GM23338 (cell line): ENCODE results near the gene PTPRR. TPM values are rescaled to one million over a fixed set of nuclear protein-coding genes. Genes with fewer than 3 reads are reported as not detected.

Source experiments
- ATAC-seq: fragments of 200-7000 bp; cut with Tn5 transposase; 3 replicates; pipeline ENCODE4 v1.9.1; 2020
- DNase-seq: peaks from one replicate; pipeline ENCODE4 v3.0.0-alpha.2; 2015; ENCODE audit warnings: low spot score
- H2AFZ ChIP-seq: fragments of 200-600 bp; sonication (generic); 2 replicates; pipeline ENCODE4 v1.8.0; 2016; ENCODE audit warnings: antibody characterized with exemption, mild to moderate bottlenecking, moderate library complexity
- H3F3A ChIP-seq: fragments of 200-600 bp; sonication (generic); replicated peaks from 2 replicates; pipeline ENCODE4 v1.8.0; 2017; ENCODE audit warnings: antibody characterized with exemption, mixed run types, low read depth
- H3K27ac ChIP-seq: fragments of 200-600 bp; sonication (generic); 2 replicates; pipeline ENCODE4 v1.6.1; 2016; ENCODE audit warnings: low read depth
- H3K27me3 ChIP-seq: fragments of 200-600 bp; sonication (generic); 2 replicates; pipeline ENCODE4 v1.8.0; 2016; ENCODE audit warnings: mild to moderate bottlenecking, mixed run types, moderate library complexity; ENCODE audit not compliant: insufficient read depth
- H3K36me3 ChIP-seq: fragments of 200-600 bp; sonication (generic); 2 replicates; pipeline ENCODE4 v1.8.0; 2016; ENCODE audit warnings: mild to moderate bottlenecking; ENCODE audit not compliant: insufficient read depth
- H3K4me1 ChIP-seq: fragments of 200-600 bp; sonication (generic); 2 replicates; pipeline ENCODE4 v1.8.0; 2016; ENCODE audit warnings: mild to moderate bottlenecking, moderate library complexity; ENCODE audit not compliant: insufficient read depth
- H3K4me2 ChIP-seq: fragments of 200-600 bp; sonication (generic); 2 replicates; pipeline ENCODE4 v1.7.1; 2017; ENCODE audit warnings: mixed run types
- H3K4me3 ChIP-seq: fragments of 200-600 bp; sonication (generic); 2 replicates; pipeline ENCODE4 v1.6.1; 2016; ENCODE audit warnings: mixed run types
- H3K79me2 ChIP-seq: fragments of 200-600 bp; sonication (generic); replicated peaks from 2 replicates; pipeline ENCODE4 v1.8.0; 2017; ENCODE audit warnings: mild to moderate bottlenecking; ENCODE audit not compliant: insufficient read depth
- H3K9me2 ChIP-seq: fragments of 200-600 bp; sonication (generic); 2 replicates; pipeline ENCODE4 v1.8.0; 2017; ENCODE audit not compliant: insufficient read depth
- H4K20me1 ChIP-seq: fragments of 200-600 bp; sonication (generic); replicated peaks from 2 replicates; pipeline ENCODE4 v1.8.0; 2017; ENCODE audit warnings: mild to moderate bottlenecking; ENCODE audit not compliant: insufficient read depth
- H3K27ac Mint-ChIP-seq: 2 replicates; pipeline ENCODE4 v1.8.0; 2020; ENCODE audit warnings: inconsistent platforms, mild to moderate bottlenecking, moderate library complexity, mixed read lengths
- H3K27me3 Mint-ChIP-seq: 3 replicates; pipeline ENCODE4 v1.8.0; 2022; ENCODE audit warnings: low read depth, mild to moderate bottlenecking, moderate library complexity, mixed read lengths, inconsistent platforms; ENCODE audit not compliant: insufficient read depth, poor library complexity
- H3K36me3 Mint-ChIP-seq: 3 replicates; pipeline ENCODE4 v1.8.0; 2021; ENCODE audit warnings: low read depth, mild to moderate bottlenecking, inconsistent platforms, moderate library complexity, mixed read lengths
- H3K4me1 Mint-ChIP-seq: 3 replicates; pipeline ENCODE4 v1.8.0; 2020; ENCODE audit warnings: mild to moderate bottlenecking, inconsistent platforms, mixed read lengths
- H3K4me3 Mint-ChIP-seq: 3 replicates; pipeline ENCODE4 v1.8.0; 2021; ENCODE audit warnings: moderate library complexity, mild to moderate bottlenecking, inconsistent platforms, mixed read lengths
- H3K9me3 Mint-ChIP-seq: 3 replicates; pipeline ENCODE4 v1.8.0; 2020; ENCODE audit warnings: moderate library complexity, mild to moderate bottlenecking, inconsistent platforms, mixed read lengths
- CREB1 ChIP-seq: fragments of 250-450 bp; sonication (Bioruptor Pico); IDR thresholded peaks from 2 replicates; pipeline ENCODE4 v1.5.0; 2020; ENCODE audit warnings: low read depth, mild to moderate bottlenecking, moderate library complexity
- EZH2 ChIP-seq: fragments of 200-600 bp; sonication (generic); IDR thresholded peaks from one replicate; pipeline ENCODE4 v1.8.0; 2017; ENCODE audit warnings: antibody characterized with exemption, mild to moderate bottlenecking, low read depth; ENCODE audit not compliant: unreplicated experiment
- EZH2phosphoT487 ChIP-seq: fragments of 200-600 bp; sonication (generic); IDR thresholded peaks from one replicate; pipeline ENCODE4 v1.8.1; 2018; ENCODE audit warnings: antibody characterized with exemption; ENCODE audit not compliant: unreplicated experiment
- JUNB ChIP-seq: IDR thresholded peaks from one replicate; pipeline ENCODE4 v1.6.1; 2016; ENCODE audit warnings: antibody characterized with exemption; ENCODE audit not compliant: unreplicated experiment
- NANOG ChIP-seq: IDR thresholded peaks from 2 replicates; pipeline ENCODE4 v1.6.1; 2016; ENCODE audit warnings: antibody characterized with exemption, borderline replicate concordance
- POLR2AphosphoS5 ChIP-seq: IDR thresholded peaks from 2 replicates; pipeline ENCODE4 v1.6.1; 2016; ENCODE audit warnings: antibody characterized with exemption, low read depth
- STAT1 ChIP-seq: IDR thresholded peaks from one replicate; pipeline ENCODE4 v1.6.1; 2016; ENCODE audit warnings: antibody characterized with exemption; ENCODE audit not compliant: unreplicated experiment
- ZNF114 ChIP-seq: fragments of 250-450 bp; sonication (Bioruptor Pico); IDR thresholded peaks from 2 replicates; pipeline ENCODE4 v1.5.0; 2020; ENCODE audit warnings: mild to moderate bottlenecking, moderate library complexity
- ZNF331 ChIP-seq: fragments of 250-450 bp; sonication (Bioruptor Pico); IDR thresholded peaks from 2 replicates; pipeline ENCODE4 v1.5.0; 2020; ENCODE audit warnings: low read depth, mild to moderate bottlenecking, moderate library complexity
- polyA plus RNA-seq: library from polyadenylated mRNA; unstranded; fragments of >200 nt; fragmentation: Nextera tagmentation; extraction: Ambion mirVana; gene quantifications from 2 replicates; pipeline ENCODE4 v1.2.1, GENCODE V29; 2016
- total RNA-seq: library from RNA; depleted of rRNA; stranded (reverse); fragments of >200 nt; shearing (Covaris generic); gene quantifications from 2 replicates; pipeline ENCODE4 v1.2.3, GENCODE V29; 2014
- TF ChIP-seq, protein P1 (sequence below): IDR thresholded peaks from one replicate; pipeline ENCODE4 v1.6.1; 2018; ENCODE audit warnings: antibody characterized with exemption; ENCODE audit not compliant: unreplicated experiment
- TF ChIP-seq, protein P2 (sequence below), 2 experiments: fragments of 200-600 bp in 1 of 2; sonication (generic) in 1 of 2; conservative IDR thresholded peaks; 2 replicates each; pipeline versions ENCODE4 v1.5.1 to v1.6.1; 2016 to 2017; ENCODE audit warnings: antibody characterized with exemption in 2 of 2, low read depth in 2 of 2, mild to moderate bottlenecking in 2 of 2, moderate library complexity in 1 of 2
- TF ChIP-seq, protein P3 (sequence below): fragments of 250-450 bp; sonication (Bioruptor Pico); IDR thresholded peaks from 2 replicates; pipeline ENCODE4 v1.5.0; 2020; ENCODE audit warnings: mild to moderate bottlenecking, moderate library complexity
- TF ChIP-seq, protein P4 (sequence below): IDR thresholded peaks from 2 replicates; pipeline ENCODE4 v1.6.1; 2016; ENCODE audit warnings: antibody characterized with exemption

PTPRR gene
- total and polyA plus RNA-seq, 2 experiments from 2014 or later, result 0.26 to 0.76 TPM

DNA sequence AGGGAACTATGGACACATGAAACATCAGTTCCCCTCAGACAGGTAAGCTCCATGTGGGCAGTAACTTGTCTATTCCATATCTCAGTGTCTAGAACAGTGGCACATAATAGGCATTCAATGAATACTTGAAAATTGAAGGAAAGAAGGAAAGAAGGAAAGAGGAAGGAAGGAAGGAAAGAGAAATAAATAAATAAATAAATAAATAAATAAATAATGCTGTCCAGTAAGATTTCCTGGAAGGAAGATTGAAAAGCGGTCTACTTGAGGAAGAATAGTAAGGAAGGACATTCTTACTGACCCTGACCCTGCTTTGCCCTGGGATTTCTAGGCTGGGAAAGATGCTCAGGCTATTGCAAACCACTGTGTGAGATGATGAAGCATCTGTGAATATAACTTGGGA, 91.5 kb downstream of the PTPRR start (continued):
- TF ChIP-seq NANOG, result no peak
- no peak for TF ChIP-seq POLR2AphosphoS5

DNA sequence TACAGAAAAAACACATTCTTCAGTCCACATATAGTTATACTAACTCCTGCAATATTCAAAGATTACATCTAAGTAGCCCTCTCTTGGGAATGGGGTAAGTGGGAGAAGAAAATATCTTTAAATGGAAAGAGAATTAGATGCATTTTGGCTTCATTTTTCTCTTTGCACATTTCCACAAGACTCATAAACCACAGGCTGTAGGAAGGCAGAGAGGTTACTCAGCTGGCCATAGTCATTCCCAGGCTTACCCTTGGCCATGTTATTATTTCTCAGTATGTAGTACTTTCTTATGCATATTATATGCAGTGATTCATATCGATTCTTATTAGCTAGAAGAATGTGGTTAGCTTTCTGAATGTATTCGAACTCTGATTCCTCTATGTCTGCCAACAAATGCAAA, 92.2 kb downstream of the PTPRR start:
- Mint-ChIP-seq H3K9me3 (no peaks in the 10 kb centered on the region; the same call in 2 of the 3 replicates), H3K27me3 (no peaks in the 10 kb centered on the region), H3K27ac (no peak overlapping the region), H3K36me3 (no peaks in the 10 kb centered on the region), H3K4me3 (no peak overlapping the region), H3K4me1 (peaks cover 4% of the 10 kb centered on the region)
- Histone ChIP-seq H2AFZ (no peak overlapping the region), H3K4me2 (no peak overlapping the region), H3K27ac (no peak overlapping the region), H3F3A (no peaks in the 10 kb centered on the region), H3K36me3 (no peaks in the 10 kb centered on the region), H3K4me3 (no peak overlapping the region), H3K79me2 (no peaks in the 10 kb centered on the region), H4K20me1 (no peaks in the 10 kb centered on the region), H3K9me2 (no peaks in the 10 kb centered on the region), H3K27me3 (no peaks in the 10 kb centered on the region), H3K4me1 (no peaks in the 10 kb centered on the region)
- no peak for TF ChIP-seq POLR2AphosphoS5
- TF ChIP-seq, protein P1, sequence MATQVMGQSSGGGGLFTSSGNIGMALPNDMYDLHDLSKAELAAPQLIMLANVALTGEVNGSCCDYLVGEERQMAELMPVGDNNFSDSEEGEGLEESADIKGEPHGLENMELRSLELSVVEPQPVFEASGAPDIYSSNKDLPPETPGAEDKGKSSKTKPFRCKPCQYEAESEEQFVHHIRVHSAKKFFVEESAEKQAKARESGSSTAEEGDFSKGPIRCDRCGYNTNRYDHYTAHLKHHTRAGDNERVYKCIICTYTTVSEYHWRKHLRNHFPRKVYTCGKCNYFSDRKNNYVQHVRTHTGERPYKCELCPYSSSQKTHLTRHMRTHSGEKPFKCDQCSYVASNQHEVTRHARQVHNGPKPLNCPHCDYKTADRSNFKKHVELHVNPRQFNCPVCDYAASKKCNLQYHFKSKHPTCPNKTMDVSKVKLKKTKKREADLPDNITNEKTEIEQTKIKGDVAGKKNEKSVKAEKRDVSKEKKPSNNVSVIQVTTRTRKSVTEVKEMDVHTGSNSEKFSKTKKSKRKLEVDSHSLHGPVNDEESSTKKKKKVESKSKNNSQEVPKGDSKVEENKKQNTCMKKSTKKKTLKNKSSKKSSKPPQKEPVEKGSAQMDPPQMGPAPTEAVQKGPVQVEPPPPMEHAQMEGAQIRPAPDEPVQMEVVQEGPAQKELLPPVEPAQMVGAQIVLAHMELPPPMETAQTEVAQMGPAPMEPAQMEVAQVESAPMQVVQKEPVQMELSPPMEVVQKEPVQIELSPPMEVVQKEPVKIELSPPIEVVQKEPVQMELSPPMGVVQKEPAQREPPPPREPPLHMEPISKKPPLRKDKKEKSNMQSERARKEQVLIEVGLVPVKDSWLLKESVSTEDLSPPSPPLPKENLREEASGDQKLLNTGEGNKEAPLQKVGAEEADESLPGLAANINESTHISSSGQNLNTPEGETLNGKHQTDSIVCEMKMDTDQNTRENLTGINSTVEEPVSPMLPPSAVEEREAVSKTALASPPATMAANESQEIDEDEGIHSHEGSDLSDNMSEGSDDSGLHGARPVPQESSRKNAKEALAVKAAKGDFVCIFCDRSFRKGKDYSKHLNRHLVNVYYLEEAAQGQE, result no peak
- TF ChIP-seq JUNB, result no peak
- TF ChIP-seq EZH2phosphoT487, result no peak
- TF ChIP-seq NANOG, result no peak
- TF ChIP-seq CREB1, result no peak
- no peak for TF ChIP-seq ZNF331 (CRISPR knock-in tag)
- TF ChIP-seq, protein P2, sequence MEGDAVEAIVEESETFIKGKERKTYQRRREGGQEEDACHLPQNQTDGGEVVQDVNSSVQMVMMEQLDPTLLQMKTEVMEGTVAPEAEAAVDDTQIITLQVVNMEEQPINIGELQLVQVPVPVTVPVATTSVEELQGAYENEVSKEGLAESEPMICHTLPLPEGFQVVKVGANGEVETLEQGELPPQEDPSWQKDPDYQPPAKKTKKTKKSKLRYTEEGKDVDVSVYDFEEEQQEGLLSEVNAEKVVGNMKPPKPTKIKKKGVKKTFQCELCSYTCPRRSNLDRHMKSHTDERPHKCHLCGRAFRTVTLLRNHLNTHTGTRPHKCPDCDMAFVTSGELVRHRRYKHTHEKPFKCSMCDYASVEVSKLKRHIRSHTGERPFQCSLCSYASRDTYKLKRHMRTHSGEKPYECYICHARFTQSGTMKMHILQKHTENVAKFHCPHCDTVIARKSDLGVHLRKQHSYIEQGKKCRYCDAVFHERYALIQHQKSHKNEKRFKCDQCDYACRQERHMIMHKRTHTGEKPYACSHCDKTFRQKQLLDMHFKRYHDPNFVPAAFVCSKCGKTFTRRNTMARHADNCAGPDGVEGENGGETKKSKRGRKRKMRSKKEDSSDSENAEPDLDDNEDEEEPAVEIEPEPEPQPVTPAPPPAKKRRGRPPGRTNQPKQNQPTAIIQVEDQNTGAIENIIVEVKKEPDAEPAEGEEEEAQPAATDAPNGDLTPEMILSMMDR (conservative IDR thresholded peaks at IDR 0.05; ENCODE audit: low read depth in 2 of 2), result no peak
- TF ChIP-seq, protein P3, sequence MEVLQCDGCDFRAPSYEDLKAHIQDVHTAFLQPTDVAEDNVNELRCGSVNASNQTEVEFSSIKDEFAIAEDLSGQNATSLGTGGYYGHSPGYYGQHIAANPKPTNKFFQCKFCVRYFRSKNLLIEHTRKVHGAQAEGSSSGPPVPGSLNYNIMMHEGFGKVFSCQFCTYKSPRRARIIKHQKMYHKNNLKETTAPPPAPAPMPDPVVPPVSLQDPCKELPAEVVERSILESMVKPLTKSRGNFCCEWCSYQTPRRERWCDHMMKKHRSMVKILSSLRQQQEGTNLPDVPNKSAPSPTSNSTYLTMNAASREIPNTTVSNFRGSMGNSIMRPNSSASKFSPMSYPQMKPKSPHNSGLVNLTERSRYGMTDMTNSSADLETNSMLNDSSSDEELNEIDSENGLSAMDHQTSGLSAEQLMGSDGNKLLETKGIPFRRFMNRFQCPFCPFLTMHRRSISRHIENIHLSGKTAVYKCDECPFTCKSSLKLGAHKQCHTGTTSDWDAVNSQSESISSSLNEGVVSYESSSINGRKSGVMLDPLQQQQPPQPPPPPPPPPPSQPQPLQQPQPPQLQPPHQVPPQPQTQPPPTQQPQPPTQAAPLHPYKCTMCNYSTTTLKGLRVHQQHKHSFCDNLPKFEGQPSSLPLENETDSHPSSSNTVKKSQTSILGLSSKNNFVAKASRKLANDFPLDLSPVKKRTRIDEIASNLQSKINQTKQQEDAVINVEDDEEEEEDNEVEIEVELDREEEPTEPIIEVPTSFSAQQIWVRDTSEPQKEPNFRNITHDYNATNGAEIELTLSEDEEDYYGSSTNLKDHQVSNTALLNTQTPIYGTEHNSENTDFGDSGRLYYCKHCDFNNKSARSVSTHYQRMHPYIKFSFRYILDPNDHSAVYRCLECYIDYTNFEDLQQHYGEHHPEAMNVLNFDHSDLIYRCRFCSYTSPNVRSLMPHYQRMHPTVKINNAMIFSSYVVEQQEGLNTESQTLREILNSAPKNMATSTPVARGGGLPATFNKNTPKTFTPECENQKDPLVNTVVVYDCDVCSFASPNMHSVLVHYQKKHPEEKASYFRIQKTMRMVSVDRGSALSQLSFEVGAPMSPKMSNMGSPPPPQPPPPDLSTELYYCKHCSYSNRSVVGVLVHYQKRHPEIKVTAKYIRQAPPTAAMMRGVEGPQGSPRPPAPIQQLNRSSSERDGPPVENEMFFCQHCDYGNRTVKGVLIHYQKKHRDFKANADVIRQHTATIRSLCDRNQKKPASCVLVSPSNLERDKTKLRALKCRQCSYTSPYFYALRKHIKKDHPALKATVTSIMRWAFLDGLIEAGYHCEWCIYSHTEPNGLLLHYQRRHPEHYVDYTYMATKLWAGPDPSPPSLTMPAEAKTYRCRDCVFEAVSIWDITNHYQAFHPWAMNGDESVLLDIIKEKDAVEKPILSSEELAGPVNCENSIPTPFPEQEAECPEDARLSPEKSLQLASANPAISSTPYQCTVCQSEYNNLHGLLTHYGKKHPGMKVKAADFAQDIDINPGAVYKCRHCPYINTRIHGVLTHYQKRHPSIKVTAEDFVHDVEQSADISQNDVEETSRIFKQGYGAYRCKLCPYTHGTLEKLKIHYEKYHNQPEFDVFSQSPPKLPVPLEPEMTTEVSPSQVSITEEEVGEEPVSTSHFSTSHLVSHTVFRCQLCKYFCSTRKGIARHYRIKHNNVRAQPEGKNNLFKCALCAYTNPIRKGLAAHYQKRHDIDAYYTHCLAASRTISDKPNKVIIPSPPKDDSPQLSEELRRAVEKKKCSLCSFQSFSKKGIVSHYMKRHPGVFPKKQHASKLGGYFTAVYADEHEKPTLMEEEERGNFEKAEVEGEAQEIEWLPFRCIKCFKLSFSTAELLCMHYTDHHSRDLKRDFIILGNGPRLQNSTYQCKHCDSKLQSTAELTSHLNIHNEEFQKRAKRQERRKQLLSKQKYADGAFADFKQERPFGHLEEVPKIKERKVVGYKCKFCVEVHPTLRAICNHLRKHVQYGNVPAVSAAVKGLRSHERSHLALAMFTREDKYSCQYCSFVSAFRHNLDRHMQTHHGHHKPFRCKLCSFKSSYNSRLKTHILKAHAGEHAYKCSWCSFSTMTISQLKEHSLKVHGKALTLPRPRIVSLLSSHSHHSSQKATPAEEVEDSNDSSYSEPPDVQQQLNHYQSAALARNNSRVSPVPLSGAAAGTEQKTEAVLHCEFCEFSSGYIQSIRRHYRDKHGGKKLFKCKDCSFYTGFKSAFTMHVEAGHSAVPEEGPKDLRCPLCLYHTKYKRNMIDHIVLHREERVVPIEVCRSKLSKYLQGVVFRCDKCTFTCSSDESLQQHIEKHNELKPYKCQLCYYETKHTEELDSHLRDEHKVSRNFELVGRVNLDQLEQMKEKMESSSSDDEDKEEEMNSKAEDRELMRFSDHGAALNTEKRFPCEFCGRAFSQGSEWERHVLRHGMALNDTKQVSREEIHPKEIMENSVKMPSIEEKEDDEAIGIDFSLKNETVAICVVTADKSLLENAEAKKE, result no peak
- no peak for TF ChIP-seq EZH2
- TF ChIP-seq ZNF114 (CRISPR knock-in tag), result no peak
- TF ChIP-seq, protein P4, sequence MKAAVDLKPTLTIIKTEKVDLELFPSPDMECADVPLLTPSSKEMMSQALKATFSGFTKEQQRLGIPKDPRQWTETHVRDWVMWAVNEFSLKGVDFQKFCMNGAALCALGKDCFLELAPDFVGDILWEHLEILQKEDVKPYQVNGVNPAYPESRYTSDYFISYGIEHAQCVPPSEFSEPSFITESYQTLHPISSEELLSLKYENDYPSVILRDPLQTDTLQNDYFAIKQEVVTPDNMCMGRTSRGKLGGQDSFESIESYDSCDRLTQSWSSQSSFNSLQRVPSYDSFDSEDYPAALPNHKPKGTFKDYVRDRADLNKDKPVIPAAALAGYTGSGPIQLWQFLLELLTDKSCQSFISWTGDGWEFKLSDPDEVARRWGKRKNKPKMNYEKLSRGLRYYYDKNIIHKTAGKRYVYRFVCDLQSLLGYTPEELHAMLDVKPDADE, result no peak
- no peak for TF ChIP-seq STAT1
- DNase-seq (no peak), ATAC-seq (no peak)
